IMR-90 (cell line): ENCODE measurements around the gene LDLRAD3. TPM values are rescaled to one million over a fixed set of nuclear protein-coding genes. Genes with fewer than 3 reads are reported as not detected.

Source experiments
- ATAC-seq: fragments of 200-7000 bp; cut with Tn5 transposase; 2 replicates; pipeline ENCODE4 v1.9.1; 2020; ENCODE audit warnings: low read depth, mild to moderate bottlenecking, moderate library complexity
- BruUV-seq: library from RNA; stranded (reverse); fragments of 400-500 nt; replicated peaks from 2 replicates; lab custom pipeline; 2021; lab: Mats Ljungman, UMichigan
- CTCF ChIA-PET: fragments of 300-600 bp; formaldehyde crosslinking; extraction: SDS; loops from one replicate; lab custom pipeline; 2021; ENCODE audit warnings: antibody characterized with exemption; lab: Yijun Ruan, JAX
- POLR2A ChIA-PET: fragments of 300-600 bp; sonication (Branson Sonifier 250); formaldehyde crosslinking; loops from one replicate; lab custom pipeline; 2022; ENCODE audit warnings: antibody characterized with exemption; ENCODE audit not compliant: unreplicated experiment; lab: Charles Lee
- DNase-seq: peaks from one replicate; pipeline ENCODE4 v3.0.0; 2013
- H2AFZ ChIP-seq: replicated peaks from 2 replicates; pipeline ENCODE3; 2013; ENCODE audit warnings: low read length, mild to moderate bottlenecking; ENCODE audit not compliant: poor library complexity
- H2AK5ac ChIP-seq: 2 replicates; pipeline ENCODE4 v1.6.1; 2013; ENCODE audit warnings: low read depth, low read length, inconsistent platforms
- H2AK9ac ChIP-seq: replicated peaks from 2 replicates; pipeline ENCODE3; 2013; ENCODE audit warnings: mild to moderate bottlenecking, low read depth, low read length, moderate library complexity; ENCODE audit not compliant: poor library complexity
- H2BK120ac ChIP-seq: 2 replicates; pipeline ENCODE4 v1.6.1; 2013; ENCODE audit warnings: low read depth, low read length, inconsistent platforms
- H2BK15ac ChIP-seq: 3 replicates; pipeline ENCODE4 v1.6.1; 2013; ENCODE audit warnings: low read depth, low read length, inconsistent platforms
- H2BK20ac ChIP-seq: 2 replicates; pipeline ENCODE4 v1.6.1; 2013; ENCODE audit warnings: low read depth, mild to moderate bottlenecking, inconsistent platforms, low read length, moderate library complexity
- H2BK5ac ChIP-seq: 2 replicates; pipeline ENCODE4 v1.6.1; 2013; ENCODE audit warnings: mild to moderate bottlenecking, low read depth, low read length, inconsistent platforms; ENCODE audit not compliant: poor library complexity, severe bottlenecking
- H3K14ac ChIP-seq: replicated peaks from 2 replicates; pipeline ENCODE4 v1.6.1; 2013; ENCODE audit warnings: low read depth, low read length, inconsistent platforms
- H3K18ac ChIP-seq: 2 replicates; pipeline ENCODE4 v1.6.1; 2013; ENCODE audit warnings: low read depth, low read length, control low read depth
- H3K23ac ChIP-seq: 2 replicates; pipeline ENCODE4 v1.6.1; 2013; ENCODE audit warnings: low read depth, low read length, inconsistent platforms
- H3K27ac ChIP-seq: 2 replicates; pipeline ENCODE4 v1.5.1; 2013; ENCODE audit warnings: mild to moderate bottlenecking, control low read depth, low read length; ENCODE audit not compliant: insufficient read depth
- H3K27me3 ChIP-seq: 2 replicates; pipeline ENCODE4 v1.6.1; 2013; ENCODE audit warnings: low read length; ENCODE audit not compliant: control insufficient read depth, insufficient read depth
- H3K36me3 ChIP-seq: 2 replicates; pipeline ENCODE4 v1.6.1; 2013; ENCODE audit warnings: low read length, mixed read lengths; ENCODE audit not compliant: control insufficient read depth, insufficient read depth
- H3K4ac ChIP-seq: 2 replicates; pipeline ENCODE4 v1.6.1; 2013; ENCODE audit warnings: low read depth, low read length, inconsistent platforms
- H3K4me1 ChIP-seq: 2 replicates; pipeline ENCODE4 v1.6.1; 2013; ENCODE audit warnings: low read length, mixed read lengths; ENCODE audit not compliant: control insufficient read depth, insufficient read depth
- H3K4me2 ChIP-seq: 2 replicates; pipeline ENCODE4 v1.6.1; 2013; ENCODE audit warnings: low read depth, mild to moderate bottlenecking, control low read depth, low read length, moderate library complexity
- H3K4me3 ChIP-seq: 2 replicates; pipeline ENCODE4 v1.5.1; 2013; ENCODE audit warnings: low read depth, mild to moderate bottlenecking, control low read depth, low read length, moderate library complexity; ENCODE audit not compliant: insufficient read depth
- H3K56ac ChIP-seq: 2 replicates; pipeline ENCODE4 v1.6.1; 2013; ENCODE audit warnings: low read length, inconsistent platforms; ENCODE audit not compliant: insufficient read depth; ENCODE audit errors: extremely low read depth
- H3K79me1 ChIP-seq, 2 experiments: 2 replicates each; pipeline ENCODE4 v1.6.1; 2013; ENCODE audit warnings: low read length in 2 of 2, inconsistent platforms in 1 of 2, low read depth in 1 of 2
- H3K9ac ChIP-seq: 2 replicates; pipeline ENCODE4 v1.6.1; 2013; ENCODE audit warnings: low read depth, low read length, control low read depth
- H3K9me1 ChIP-seq: 2 replicates; pipeline ENCODE4 v1.6.1; 2013; ENCODE audit warnings: low read length, inconsistent platforms; ENCODE audit not compliant: insufficient read depth
- H3K9me3 ChIP-seq: 2 replicates; pipeline ENCODE4 v1.6.1; 2013; ENCODE audit warnings: low read length; ENCODE audit not compliant: control insufficient read depth, insufficient read depth
- H4K20me1 ChIP-seq: 2 replicates; pipeline ENCODE4 v1.6.1; 2013; ENCODE audit warnings: low read length, inconsistent platforms; ENCODE audit not compliant: insufficient read depth
- H4K5ac ChIP-seq: 2 replicates; pipeline ENCODE4 v1.6.1; 2013; ENCODE audit warnings: mild to moderate bottlenecking, low read depth, low read length, control low read depth
- H4K8ac ChIP-seq, 2 experiments: 2 replicates each; pipeline ENCODE4 v1.6.1; 2013; ENCODE audit warnings: low read depth in 2 of 2, low read length in 2 of 2, control low read depth in 1 of 2, inconsistent platforms in 1 of 2
- H4K91ac ChIP-seq: 2 replicates; pipeline ENCODE4 v1.6.1; 2013; ENCODE audit warnings: low read depth, low read length, inconsistent platforms; ENCODE audit not compliant: insufficient read depth
- BHLHE40 ChIP-seq: fragments of 150-350 bp; IDR thresholded peaks from 2 replicates; pipeline ENCODE4 v1.6.1; 2016; ENCODE audit warnings: mild to moderate bottlenecking, low read depth, low read length
- CEBPB ChIP-seq: IDR thresholded peaks from 2 replicates; pipeline ENCODE4 v1.6.1; 2012; ENCODE audit warnings: low read depth, low read length, improper control_type of control experiment
- MAFK ChIP-seq: IDR thresholded peaks from 2 replicates; pipeline ENCODE4 v1.6.1; 2012; ENCODE audit warnings: low read depth, low read length, improper control_type of control experiment
- NFE2L2 ChIP-seq: fragments of 150-350 bp; IDR thresholded peaks from 2 replicates; pipeline ENCODE4 v1.6.1; 2016; ENCODE audit warnings: low read depth, mild to moderate bottlenecking, low read length
- RAD21 ChIP-seq: IDR thresholded peaks from 2 replicates; pipeline ENCODE4 v1.6.1; 2012; ENCODE audit warnings: low read length, improper control_type of control experiment
- RCOR1 ChIP-seq: IDR thresholded peaks from 2 replicates; pipeline ENCODE4 v1.6.1; 2012; ENCODE audit warnings: mild to moderate bottlenecking, low read length, improper control_type of control experiment; ENCODE audit not compliant: insufficient replicate concordance
- RFX5 ChIP-seq: IDR thresholded peaks from 2 replicates; pipeline ENCODE4 v1.8.0; 2012; ENCODE audit warnings: low read depth, mild to moderate bottlenecking, low read length, moderate library complexity
- WGBS, 2 experiments: methylation state at CpG; one replicate each; pipeline versions ENCODE4 v1.1.5 to v1.1.7; 2013; ENCODE audit warnings: missing lambda C conversion rate in 2 of 2; ENCODE audit not compliant: insufficient read length in 1 of 2; ENCODE audit errors: extremely low coverage in 2 of 2; 5-methylcytosine and 5-hydroxymethylcytosine counted together
- dilution Hi-C: fragments of 300-500 bp; cut with HindIII; formaldehyde crosslinking; loops from one replicate; pipeline ENCODE4 v1.14.3; 2018; ENCODE audit warnings: low sequenced_read_pairs; ENCODE audit not compliant: unreplicated experiment
- in situ Hi-C: fragments of 300-500 bp; cut with MboI; formaldehyde crosslinking; loops from 3 replicates; pipeline ENCODE4 v1.14.3; 2019; ENCODE audit warnings: low sequenced_read_pairs, inconsistent platforms, mixed read lengths
- intact Hi-C: fragments of 100-400 bp; cut with micrococcal nuclease; formaldehyde crosslinking; loops from 2 replicates; pipeline ENCODE4 v1.10.0; 2022
- polyA plus RNA-seq, 3 experiments: library from polyadenylated mRNA; depleted of rRNA; stranded (reverse); fragments of >200 nt; gene quantifications; 2 replicates each; pipeline ENCODE4 v1.2.3, GENCODE V29; 2012; ENCODE audit warnings: low replicate concordance in 1 of 3
- total RNA-seq: library from RNA; depleted of rRNA; stranded (reverse); fragments of >200 nt; gene quantifications from 2 replicates; pipeline ENCODE4 v1.2.3, GENCODE V29; 2012
- TF ChIP-seq, protein P1 (sequence below): conservative IDR thresholded peaks from 2 replicates; pipeline ENCODE4 v1.5.1; 2012; ENCODE audit warnings: mild to moderate bottlenecking, low read depth, low read length, improper control_type of control experiment
- TF ChIP-seq, protein P2 (sequence below): fragments of 150-350 bp; IDR thresholded peaks from 2 replicates; pipeline ENCODE4 v1.6.1; 2016; ENCODE audit warnings: low read depth, mild to moderate bottlenecking, low read length, moderate library complexity, borderline replicate concordance

LDLRAD3 gene
- total and polyA plus RNA-seq, 2 of the 4 experiments (the other 2 are of a cell fraction), result 2.7 to 6.4 TPM

DNA sequence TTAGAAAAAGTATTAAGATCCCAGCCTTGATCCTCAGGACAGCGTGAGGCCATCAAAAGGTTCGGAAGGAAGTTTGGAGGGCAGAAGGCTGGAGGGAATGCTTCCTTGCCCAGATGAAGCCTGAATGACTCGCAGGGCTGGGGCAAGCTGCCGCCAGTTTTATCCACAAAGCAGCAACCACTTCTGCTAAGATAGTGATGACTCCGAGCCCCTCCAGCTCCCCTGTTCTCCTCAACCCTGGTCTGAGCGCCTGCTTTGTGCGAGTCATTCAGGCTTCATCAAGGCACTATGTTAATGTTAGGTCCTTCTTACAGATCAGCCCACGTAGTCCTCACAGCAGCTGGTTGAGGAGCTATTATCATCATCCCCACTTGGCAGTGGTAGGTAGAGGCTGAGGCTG lies 186.5 kb downstream of the LDLRAD3 start:
- H4K91ac ChIP-seq, result no peak overlapping the region
- H3K4ac ChIP-seq, result 0 out of 2 replicates have a peak overlapping the region, but pooled peaks have one; percentile 3
- H3K23ac ChIP-seq, result 0 out of 2 replicates have a peak overlapping the region, but pooled peaks have one; percentile 24
- no peak overlapping the region for H2BK20ac ChIP-seq
- peak; percentile 62 for ATAC-seq
- no peak overlapping the region for H4K5ac ChIP-seq
- no peak overlapping the region for H2AK9ac ChIP-seq
- 76% methylated on average over 4 of the region's 8 CpGs; no CpG with 5 or more reads in 1 of the 2 experiments for WGBS, 2 experiments
- in situ Hi-C loops (loop anchor here (10.0 kb wide), 1 partner anchor 516 kb away; the partner anchor contains the start of gene FJX1), intact Hi-C loops (loop anchor here (2.0 to 10.0 kb wide), 3 partner anchors 128 to 636 kb away; partner anchors contain the start of gene LDLRAD3), dilution Hi-C loops (no loop called here)
- no peak overlapping the region for H3K27ac ChIP-seq
- H3K4me2 ChIP-seq, result no peak overlapping the region
- H3K36me3 ChIP-seq, result no peaks in the 10 kb centered on the region
- no peak overlapping the region for H3K9ac ChIP-seq
- no peaks in the 10 kb centered on the region; the same call in 1 of the 2 replicates for H4K20me1 ChIP-seq
- no peak overlapping the region for H3K4me3 ChIP-seq
- DNase-seq, result peak; percentile 77
- H3K27me3 ChIP-seq, result no peaks in the 10 kb centered on the region
- H3K9me1 ChIP-seq, result peaks cover 11% of the 10 kb centered on the region
- TF ChIP-seq CEBPB (no peak), RAD21 (no peak), BHLHE40 (no peak), RFX5 (no peak), RCOR1 (no peak), MAFK (no peak), NFE2L2 (no peak)
- TF ChIP-seq, protein P1, sequence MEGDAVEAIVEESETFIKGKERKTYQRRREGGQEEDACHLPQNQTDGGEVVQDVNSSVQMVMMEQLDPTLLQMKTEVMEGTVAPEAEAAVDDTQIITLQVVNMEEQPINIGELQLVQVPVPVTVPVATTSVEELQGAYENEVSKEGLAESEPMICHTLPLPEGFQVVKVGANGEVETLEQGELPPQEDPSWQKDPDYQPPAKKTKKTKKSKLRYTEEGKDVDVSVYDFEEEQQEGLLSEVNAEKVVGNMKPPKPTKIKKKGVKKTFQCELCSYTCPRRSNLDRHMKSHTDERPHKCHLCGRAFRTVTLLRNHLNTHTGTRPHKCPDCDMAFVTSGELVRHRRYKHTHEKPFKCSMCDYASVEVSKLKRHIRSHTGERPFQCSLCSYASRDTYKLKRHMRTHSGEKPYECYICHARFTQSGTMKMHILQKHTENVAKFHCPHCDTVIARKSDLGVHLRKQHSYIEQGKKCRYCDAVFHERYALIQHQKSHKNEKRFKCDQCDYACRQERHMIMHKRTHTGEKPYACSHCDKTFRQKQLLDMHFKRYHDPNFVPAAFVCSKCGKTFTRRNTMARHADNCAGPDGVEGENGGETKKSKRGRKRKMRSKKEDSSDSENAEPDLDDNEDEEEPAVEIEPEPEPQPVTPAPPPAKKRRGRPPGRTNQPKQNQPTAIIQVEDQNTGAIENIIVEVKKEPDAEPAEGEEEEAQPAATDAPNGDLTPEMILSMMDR, result no peak
- TF ChIP-seq, protein P2, sequence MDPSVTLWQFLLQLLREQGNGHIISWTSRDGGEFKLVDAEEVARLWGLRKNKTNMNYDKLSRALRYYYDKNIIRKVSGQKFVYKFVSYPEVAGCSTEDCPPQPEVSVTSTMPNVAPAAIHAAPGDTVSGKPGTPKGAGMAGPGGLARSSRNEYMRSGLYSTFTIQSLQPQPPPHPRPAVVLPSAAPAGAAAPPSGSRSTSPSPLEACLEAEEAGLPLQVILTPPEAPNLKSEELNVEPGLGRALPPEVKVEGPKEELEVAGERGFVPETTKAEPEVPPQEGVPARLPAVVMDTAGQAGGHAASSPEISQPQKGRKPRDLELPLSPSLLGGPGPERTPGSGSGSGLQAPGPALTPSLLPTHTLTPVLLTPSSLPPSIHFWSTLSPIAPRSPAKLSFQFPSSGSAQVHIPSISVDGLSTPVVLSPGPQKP, result no peak
- no peak overlapping the region for H3K56ac ChIP-seq
- no peak overlapping the region for H3K18ac ChIP-seq
- no peak overlapping the region for H2BK120ac ChIP-seq
- H3K14ac ChIP-seq, result no peak overlapping the region
- BruUV-seq, result no TSS peak
- no peaks in the 10 kb centered on the region; a peak in 1 of 4 replicates for H3K79me1 ChIP-seq
- H3K4me1 ChIP-seq, result peaks cover 2% of the 10 kb centered on the region
- H2AK5ac ChIP-seq, result 0 out of 2 replicates have a peak overlapping the region, but pooled peaks have one; percentile 13
- no peak overlapping the region for H2BK15ac ChIP-seq
- H4K8ac ChIP-seq, result peak overlapping the region in 1 of 2 experiments; percentile 2; a peak in 1 of 4 replicates
- ChIA-PET CTCF (interaction anchor here (1.1 to 3.6 kb wide), 4 partner anchors 8 to 308 kb away, joined by 3 to 28 read pairs (median 12); no protein-coding TSS in a partner anchor), POLR2A (no interaction called here)
- H2BK5ac ChIP-seq, result no peak overlapping the region
- no peaks in the 10 kb centered on the region for H3K9me3 ChIP-seq
- H2AFZ ChIP-seq, result no peak overlapping the region
